Measurements from ENCODE around the gene JPT2. TPM values are rescaled to one million over a fixed set of nuclear protein-coding genes. Genes with fewer than 3 reads are reported as not detected.
A peak's percentile ranks its signal among the peaks of the same experiment; 100 is the strongest.

Gene JPT2
- total and polyA plus RNA-seq, 10 donors, result 8.2 to 30.5 (median 17.7) TPM

DNA sequence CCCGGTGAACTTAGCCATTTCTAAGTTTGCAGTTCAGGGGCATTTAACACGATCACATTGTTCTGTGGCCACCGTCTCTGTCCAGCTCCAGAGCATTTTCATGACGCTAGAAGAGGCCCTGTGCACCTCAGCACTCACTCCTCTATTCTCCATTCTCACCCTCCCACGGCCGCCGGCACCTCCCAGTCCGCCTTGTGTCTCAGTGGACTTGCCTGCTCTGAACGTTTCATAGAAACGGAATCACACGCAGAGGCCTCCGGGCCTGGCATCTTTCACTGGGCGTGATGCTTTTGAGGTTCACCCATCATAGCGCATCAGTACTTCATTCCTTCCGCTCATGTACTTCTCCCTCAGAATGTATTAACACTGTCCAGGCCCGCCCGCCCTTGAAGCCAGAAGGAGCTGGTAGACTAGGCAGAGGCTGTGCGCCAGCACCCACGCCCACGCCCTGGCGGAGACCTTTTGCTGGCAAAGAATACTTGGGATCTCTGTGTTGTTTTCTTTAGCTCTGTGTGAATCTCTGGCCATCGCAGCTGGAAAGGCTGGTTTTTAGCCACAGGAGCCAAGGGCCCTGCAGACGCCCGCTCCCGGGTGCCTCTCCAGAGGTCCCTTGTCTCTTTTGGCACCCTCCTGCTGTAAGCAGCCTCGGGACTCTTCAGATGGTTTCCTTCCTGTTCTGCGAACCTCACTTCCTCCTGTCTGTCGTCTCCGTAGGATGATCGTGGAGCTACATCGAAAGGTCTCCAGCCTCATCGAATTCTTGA is 23.4 kb upstream of the JPT2 start:
- no peak for DNase-seq
- WGBS, 5 donors, result 73 to 81% (median 75%) methylated on average over 31 to 32 of the region's 32 CpGs

DNA sequence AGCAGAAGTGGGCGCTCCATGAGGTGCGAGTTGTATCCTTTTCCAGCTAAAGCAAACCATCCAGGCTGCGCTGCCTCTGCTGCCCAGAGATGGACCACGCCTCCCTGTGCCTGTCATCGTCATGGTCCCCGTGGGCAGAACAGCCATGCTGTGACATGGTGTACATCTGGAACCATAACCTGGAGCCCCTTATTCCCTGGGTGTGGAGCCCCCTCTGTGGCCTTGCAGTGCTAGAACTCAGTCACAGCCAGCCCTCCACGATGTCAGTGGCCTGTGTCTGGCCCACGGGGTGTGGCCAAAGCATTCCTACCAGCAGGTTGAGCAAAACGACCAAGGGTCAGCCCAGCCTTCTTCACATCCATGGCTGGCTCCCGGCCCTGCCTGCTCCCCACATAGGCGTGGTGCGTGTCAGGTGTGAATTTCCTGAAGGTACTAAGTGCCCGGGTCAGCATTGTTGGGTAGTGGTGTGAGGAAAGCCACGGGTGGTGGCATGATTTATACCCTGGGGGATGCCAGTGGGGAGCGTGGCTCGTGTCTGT is 22.7 kb upstream of the JPT2 start:
- 85 to 92% (median 89%) methylated on average over 16 of the region's 16 CpGs for WGBS, 5 donors
- Histone ChIP-seq H3K4me1 (peaks cover 0 to 8% (median 2%) of the 10 kb centered on the region in 6 donors), H3K27ac (no peak overlapping the region), H3K4me3 (no peak overlapping the region), H3K27me3 (replicated peaks in 1 of 7) (no peaks in the 10 kb centered on the region), H3K9me3 (no peaks in the 10 kb centered on the region), H3K36me3 (peaks cover 5 to 97% (median 76%) of the 10 kb centered on the region in 6 donors)
- no peak for DNase-seq
- intact Hi-C loops (cut with DNase I; ENCODE audit: low total_unique reads), result no loop called here
- TF ChIP-seq POLR2AphosphoS5 (IDR thresholded peaks at IDR 0.05) (peak in 1 of 3 donors; percentile 11), POLR2A (IDR thresholded peaks at IDR 0.05) (no peak)

More for the DNA sequence above, 23.4 kb upstream of the JPT2 start:
- no peak overlapping the region for H3K4me3 ChIP-seq
- intact Hi-C loops (cut with DNase I; ENCODE audit: low total_unique reads), result no loop called here
- H3K27ac ChIP-seq, result no peak overlapping the region
- H3K36me3 ChIP-seq, result peaks cover 5 to 97% (median 69%) of the 10 kb centered on the region in 6 donors
- peaks cover 0 to 8% (median 2%) of the 10 kb centered on the region in 6 donors for H3K4me1 ChIP-seq
- no peaks in the 10 kb centered on the region for H3K27me3 ChIP-seq (replicated peaks in 1 of 7)
- no peaks in the 10 kb centered on the region for H3K9me3 ChIP-seq
- TF ChIP-seq, protein P1, sequence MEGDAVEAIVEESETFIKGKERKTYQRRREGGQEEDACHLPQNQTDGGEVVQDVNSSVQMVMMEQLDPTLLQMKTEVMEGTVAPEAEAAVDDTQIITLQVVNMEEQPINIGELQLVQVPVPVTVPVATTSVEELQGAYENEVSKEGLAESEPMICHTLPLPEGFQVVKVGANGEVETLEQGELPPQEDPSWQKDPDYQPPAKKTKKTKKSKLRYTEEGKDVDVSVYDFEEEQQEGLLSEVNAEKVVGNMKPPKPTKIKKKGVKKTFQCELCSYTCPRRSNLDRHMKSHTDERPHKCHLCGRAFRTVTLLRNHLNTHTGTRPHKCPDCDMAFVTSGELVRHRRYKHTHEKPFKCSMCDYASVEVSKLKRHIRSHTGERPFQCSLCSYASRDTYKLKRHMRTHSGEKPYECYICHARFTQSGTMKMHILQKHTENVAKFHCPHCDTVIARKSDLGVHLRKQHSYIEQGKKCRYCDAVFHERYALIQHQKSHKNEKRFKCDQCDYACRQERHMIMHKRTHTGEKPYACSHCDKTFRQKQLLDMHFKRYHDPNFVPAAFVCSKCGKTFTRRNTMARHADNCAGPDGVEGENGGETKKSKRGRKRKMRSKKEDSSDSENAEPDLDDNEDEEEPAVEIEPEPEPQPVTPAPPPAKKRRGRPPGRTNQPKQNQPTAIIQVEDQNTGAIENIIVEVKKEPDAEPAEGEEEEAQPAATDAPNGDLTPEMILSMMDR (IDR thresholded peaks at IDR 0.05 in 8 of 11, conservative IDR thresholded peaks at IDR 0.05 in 3 of 11), result no peak
- TF ChIP-seq POLR2AphosphoS5 (IDR thresholded peaks at IDR 0.05), result peak in 1 of 3 donors; percentile 8

DNA sequence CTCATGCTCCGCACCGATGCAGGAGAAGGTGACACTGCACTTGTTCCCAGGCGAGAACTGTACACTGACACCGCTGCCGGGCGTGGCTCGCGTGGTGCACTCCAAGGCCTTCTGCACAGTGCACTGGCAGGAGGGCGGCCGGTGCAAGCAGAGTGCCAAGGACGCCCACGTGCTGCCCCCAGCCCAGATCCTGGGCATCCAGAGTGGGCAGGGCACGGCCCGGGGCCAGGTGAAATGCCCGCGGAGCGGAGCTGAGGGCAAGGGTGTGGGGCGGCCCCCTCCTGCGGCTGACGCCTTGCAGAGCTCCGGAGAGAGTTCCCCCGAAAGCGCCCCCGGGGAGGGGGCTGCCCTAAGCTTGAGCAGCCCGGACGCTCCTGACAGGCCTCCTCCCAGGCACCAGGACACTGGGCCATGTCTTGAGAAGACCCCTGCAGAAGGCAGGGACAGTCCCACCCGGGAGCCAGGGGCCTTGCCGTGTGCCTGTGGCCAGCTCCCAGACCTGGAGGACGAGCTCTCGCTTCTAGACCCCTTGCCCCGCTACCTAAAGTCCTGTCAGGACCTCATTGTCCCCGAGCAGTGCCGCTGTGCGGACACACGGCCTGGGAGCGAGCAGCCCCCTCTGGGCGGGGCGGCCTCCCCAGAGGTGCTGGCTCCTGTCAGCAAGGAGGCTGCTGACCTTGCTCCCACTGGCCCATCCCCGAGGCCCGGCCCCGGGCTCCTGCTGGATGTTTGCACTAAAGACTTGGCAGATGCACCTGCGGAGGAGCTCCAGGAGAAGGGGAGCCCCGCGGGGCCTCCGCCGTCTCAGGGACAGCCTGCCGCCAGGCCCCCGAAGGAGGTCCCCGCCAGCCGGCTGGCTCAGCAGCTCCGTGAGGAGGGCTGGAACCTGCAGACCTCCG is 21.9 kb upstream of the JPT2 start:
- H3K4me1 ChIP-seq, result peaks cover 0 to 8% (median 2%) of the 10 kb centered on the region in 6 donors
- H3K4me3 ChIP-seq, result no peak overlapping the region
- DNase-seq, result no peak
- H3K27me3 ChIP-seq (replicated peaks in 1 of 7), result no peaks in the 10 kb centered on the region
- no peak overlapping the region for H3K27ac ChIP-seq
- intact Hi-C loops (cut with DNase I; ENCODE audit: low total_unique reads), result no loop called here
- H3K36me3 ChIP-seq, result peaks cover 5 to 97% (median 83%) of the 10 kb centered on the region in 6 donors
- WGBS, 5 donors, result 91 to 97% (median 95%) methylated on average over 22 to 52 of the region's 52 CpGs
- no peaks in the 10 kb centered on the region for H3K9me3 ChIP-seq
- TF ChIP-seq POLR2AphosphoS5 (IDR thresholded peaks at IDR 0.05) (no peak), POLR2A (IDR thresholded peaks at IDR 0.05) (no peak)
- TF ChIP-seq, protein P1 (IDR thresholded peaks at IDR 0.05 in 8 of 11, conservative IDR thresholded peaks at IDR 0.05 in 3 of 11), result no peak

DNA sequence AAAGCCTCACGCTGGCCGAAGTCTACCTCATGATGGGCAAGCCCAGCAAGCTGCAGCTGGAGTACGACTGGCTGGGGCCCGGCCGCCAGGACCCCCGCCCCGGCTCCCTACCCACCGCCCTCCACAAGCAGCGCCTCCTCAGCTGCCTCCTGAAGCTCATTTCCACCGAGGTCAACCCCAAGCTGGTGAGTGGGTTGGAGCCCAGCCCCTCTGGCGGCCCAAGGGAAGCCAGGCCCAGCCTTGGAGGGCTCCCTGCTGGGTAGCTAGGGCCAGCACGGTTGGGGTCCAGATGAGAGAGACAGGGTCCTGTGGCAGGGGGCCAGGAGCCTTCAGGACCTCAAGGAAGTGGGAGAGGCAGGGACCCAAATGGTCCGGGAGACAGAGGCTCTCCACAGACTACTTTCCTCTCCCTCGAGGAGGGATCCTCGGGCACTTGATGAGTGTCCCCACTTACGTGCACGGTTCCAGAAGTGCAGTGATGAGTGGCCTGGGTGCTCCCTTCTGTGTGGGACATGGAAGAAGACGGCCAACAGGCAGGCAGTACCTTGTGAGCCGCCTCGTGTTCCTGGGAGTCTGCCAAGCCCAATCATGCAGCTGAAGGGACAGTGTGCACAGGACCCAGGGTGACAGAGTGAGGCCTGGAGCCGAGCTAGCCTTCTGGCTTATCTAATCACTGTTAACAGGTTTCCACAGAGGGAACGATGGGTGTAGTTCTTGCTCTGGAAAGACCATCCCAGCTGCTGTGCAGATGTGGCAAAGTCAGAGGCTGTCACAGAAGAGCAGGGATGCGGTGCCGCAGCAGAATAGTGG is 21.1 kb upstream of the JPT2 start:
- Histone ChIP-seq H3K27me3 (replicated peaks in 1 of 7) (no peaks in the 10 kb centered on the region), H3K27ac (no peak overlapping the region), H3K4me1 (peaks cover 0 to 8% (median 2%) of the 10 kb centered on the region in 6 donors), H3K4me3 (no peak overlapping the region), H3K36me3 (peaks cover 5 to 100% (median 86%) of the 10 kb centered on the region in 6 donors), H3K9me3 (no peaks in the 10 kb centered on the region)
- DNase-seq, result no peak
- intact Hi-C loops (cut with DNase I; ENCODE audit: low total_unique reads), result no loop called here
- WGBS, 5 donors, result 91 to 100% (median 94%) methylated on average over 3 to 24 of the region's 24 CpGs
- TF ChIP-seq POLR2A (IDR thresholded peaks at IDR 0.05), result no peak
- TF ChIP-seq, protein P1 (IDR thresholded peaks at IDR 0.05 in 8 of 11, conservative IDR thresholded peaks at IDR 0.05 in 3 of 11), result no peak
- TF ChIP-seq POLR2AphosphoS5 (IDR thresholded peaks at IDR 0.05), result no peak
